Measurements from ENCODE around the gene USP36. TPM values are rescaled to one million over a fixed set of nuclear protein-coding genes. Genes with fewer than 3 reads are reported as not detected.
A peak's percentile ranks its signal among the peaks of the same experiment; 100 is the strongest.

Gene USP36
- total and polyA plus RNA-seq, 3 experiments from 2014 or later: 43.2 to 122 (median 118) TPM

DNA sequence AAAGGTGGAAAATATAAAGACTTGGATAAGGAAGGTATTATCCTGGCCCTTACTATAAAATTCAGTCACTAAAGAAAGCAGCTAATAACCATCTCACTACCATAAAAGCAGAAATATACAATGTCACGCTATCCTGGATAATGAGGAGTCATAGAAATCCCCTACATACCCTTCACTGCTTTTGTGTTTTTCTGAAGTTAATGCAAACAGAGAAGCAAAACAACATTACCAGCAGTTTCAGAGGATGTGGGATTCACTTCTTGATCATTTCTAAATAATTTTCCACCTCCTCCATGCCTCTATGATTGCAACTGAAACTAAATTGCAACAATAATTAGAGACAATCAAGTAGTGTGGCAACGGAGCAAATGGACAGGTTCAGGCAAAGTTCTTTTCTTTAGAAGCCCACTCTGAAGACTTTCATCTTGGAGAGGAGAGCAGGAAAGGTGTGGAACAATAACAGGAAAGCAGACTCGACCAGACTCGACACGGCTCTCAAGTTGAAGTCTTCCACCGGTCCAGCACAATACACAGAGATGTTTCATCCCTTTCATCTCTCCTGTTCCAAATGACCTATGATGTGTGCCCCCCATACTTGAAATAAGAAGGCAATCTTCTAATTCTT lies 68.7 kb downstream of the USP36 start:
- no peaks in the 10 kb centered on the region for H3K36me3 ChIP-seq (ENCODE audit: insufficient read depth, low read length)
- Mint-ChIP-seq H3K4me1 (peaks cover 47 to 60% (median 50%) of the 10 kb centered on the region in 3 donors), H3K4me3 (peak overlapping the region; percentile 73 to 91 (median 82)), H3K36me3 (peaks cover 0 to 27% (median 2%) of the 10 kb centered on the region in 3 donors), H3K27ac (peak overlapping the region; percentile 85 to 99 (median 96)), H3K9me3 (no peaks in the 10 kb centered on the region), H3K27me3 (no peaks in the 10 kb centered on the region)
- peaks cover 88% of the 10 kb centered on the region for H3K4me1 ChIP-seq (ENCODE audit: insufficient read depth, low read length)
- H3K9me3 ChIP-seq (ENCODE audit: low read length): no peaks in the 10 kb centered on the region
- peak in 1 of 5 donors; percentile 23 for DNase-seq
- ChIA-PET POLR2A (interaction anchor here (0.7 to 1.4 kb wide), 6 partner anchors 13 to 23 kb away, joined by 3 to 4 read pairs (median 3); no protein-coding TSS in a partner anchor), CTCF (interaction anchor here (1.3 to 4.1 kb wide), 2 partner anchors 8 to 24 kb away, joined by 3 to 16 read pairs; no protein-coding TSS in a partner anchor)
- no peaks in the 10 kb centered on the region for H3K27me3 ChIP-seq (ENCODE audit: insufficient read depth, low read length, poor library complexity, severe bottlenecking)
- H3K4me3 ChIP-seq (ENCODE audit: low read length): peak overlapping the region; percentile 52
- H3K27ac ChIP-seq (ENCODE audit: low read depth, low read length): peak overlapping the region; percentile 21

DNA sequence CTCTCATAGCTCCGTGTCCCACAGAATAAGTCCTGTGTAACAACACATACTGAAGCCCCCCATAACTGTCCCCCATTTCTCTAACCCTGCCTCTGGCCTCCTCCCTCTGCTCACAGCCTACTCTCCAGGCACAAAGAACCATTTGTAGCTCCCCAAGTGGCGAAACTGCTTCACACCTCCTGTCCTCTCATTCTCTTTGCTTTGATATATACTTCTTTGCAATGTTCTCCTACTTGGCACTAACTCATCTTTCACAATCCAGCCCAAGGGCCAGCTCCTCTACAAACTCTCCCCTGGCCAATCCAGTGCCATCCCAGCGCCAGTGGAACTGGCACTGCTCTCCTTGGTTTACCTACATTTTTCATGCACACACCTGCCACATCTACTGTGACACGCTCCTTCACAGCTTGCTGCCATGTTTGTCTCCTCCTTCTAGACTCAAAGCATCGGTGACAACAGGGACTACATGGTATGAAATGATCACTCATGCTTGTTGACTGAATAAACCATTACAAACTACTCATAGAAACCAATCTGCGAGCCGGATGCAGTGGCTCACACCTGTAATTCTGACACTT lies 71.3 kb downstream of the USP36 start:
- Histone ChIP-seq H3K27me3 (ENCODE audit: insufficient read depth, low read length, poor library complexity, severe bottlenecking) (no peaks in the 10 kb centered on the region), H3K4me3 (ENCODE audit: low read length) (peak overlapping the region; percentile 32), H3K27ac (ENCODE audit: low read depth, low read length) (no peak overlapping the region), H3K36me3 (ENCODE audit: insufficient read depth, low read length) (no peaks in the 10 kb centered on the region), H3K4me1 (ENCODE audit: insufficient read depth, low read length) (peaks cover 97% of the 10 kb centered on the region), H3K9me3 (ENCODE audit: low read length) (no peaks in the 10 kb centered on the region)
- ChIA-PET CTCF (interaction anchor here (0.5 to 4.1 kb wide), 9 partner anchors 8 to 324 kb away, joined by 3 to 16 read pairs (median 4); no protein-coding TSS in a partner anchor), POLR2A (interaction anchor here (0.6 to 1.4 kb wide), 6 partner anchors 10 to 66 kb away, joined by 3 to 5 read pairs (median 4); no protein-coding TSS in a partner anchor)
- Mint-ChIP-seq H3K27ac (no peak overlapping the region), H3K4me1 (peaks cover 36 to 40% (median 39%) of the 10 kb centered on the region in 3 donors), H3K27me3 (no peaks in the 10 kb centered on the region), H3K4me3 (no peak overlapping the region), H3K9me3 (no peaks in the 10 kb centered on the region), H3K36me3 (peaks cover 0 to 28% (median 5%) of the 10 kb centered on the region in 3 donors)
- no peak for DNase-seq

DNA sequence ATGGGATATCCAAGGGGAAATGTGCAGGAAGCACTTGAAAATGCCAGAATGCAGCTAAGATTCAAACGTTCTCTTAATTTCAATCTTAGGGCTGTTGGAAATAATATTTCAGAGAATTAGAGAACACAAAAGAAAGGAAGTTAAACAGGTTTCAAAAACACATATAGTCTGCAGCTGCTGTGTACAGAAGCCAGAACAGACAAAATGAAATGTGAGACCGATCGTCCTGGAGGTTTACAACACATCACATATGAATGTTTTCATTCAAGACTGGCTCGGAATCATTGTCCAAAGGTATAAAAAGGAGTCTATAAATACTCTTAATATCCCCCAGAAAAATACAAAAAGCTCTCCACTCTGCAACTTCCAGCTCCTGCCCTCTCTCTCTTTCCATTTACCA lies 72.8 kb downstream of the USP36 start:
- peak overlapping the region; percentile 8 for H3K4me3 ChIP-seq (ENCODE audit: low read length)
- no peaks in the 10 kb centered on the region for H3K9me3 Mint-ChIP-seq
- H3K27me3 ChIP-seq (ENCODE audit: insufficient read depth, low read length, poor library complexity, severe bottlenecking): no peaks in the 10 kb centered on the region
- DNase-seq: no peak
- no peak overlapping the region for H3K4me3 Mint-ChIP-seq
- ChIA-PET CTCF (interaction anchor here (1.5 to 1.6 kb wide), 2 partner anchors 8 to 21 kb away, joined by 3 to 5 read pairs; no protein-coding TSS in a partner anchor), POLR2A (interaction anchor here (1.0 to 1.1 kb wide), 2 partner anchors 9 to 19 kb away, joined by 3 to 4 read pairs; no protein-coding TSS in a partner anchor)
- peaks cover 97% of the 10 kb centered on the region for H3K4me1 ChIP-seq (ENCODE audit: insufficient read depth, low read length)
- H3K36me3 ChIP-seq (ENCODE audit: insufficient read depth, low read length): no peaks in the 10 kb centered on the region
- peaks cover 34 to 43% (median 39%) of the 10 kb centered on the region in 3 donors for H3K4me1 Mint-ChIP-seq
- H3K27ac Mint-ChIP-seq: no peak overlapping the region
- peaks cover 0 to 30% (median 7%) of the 10 kb centered on the region in 3 donors for H3K36me3 Mint-ChIP-seq
- H3K9me3 ChIP-seq (ENCODE audit: low read length): no peaks in the 10 kb centered on the region
- H3K27me3 Mint-ChIP-seq: no peaks in the 10 kb centered on the region
- H3K27ac ChIP-seq (ENCODE audit: low read depth, low read length): no peak overlapping the region

DNA sequence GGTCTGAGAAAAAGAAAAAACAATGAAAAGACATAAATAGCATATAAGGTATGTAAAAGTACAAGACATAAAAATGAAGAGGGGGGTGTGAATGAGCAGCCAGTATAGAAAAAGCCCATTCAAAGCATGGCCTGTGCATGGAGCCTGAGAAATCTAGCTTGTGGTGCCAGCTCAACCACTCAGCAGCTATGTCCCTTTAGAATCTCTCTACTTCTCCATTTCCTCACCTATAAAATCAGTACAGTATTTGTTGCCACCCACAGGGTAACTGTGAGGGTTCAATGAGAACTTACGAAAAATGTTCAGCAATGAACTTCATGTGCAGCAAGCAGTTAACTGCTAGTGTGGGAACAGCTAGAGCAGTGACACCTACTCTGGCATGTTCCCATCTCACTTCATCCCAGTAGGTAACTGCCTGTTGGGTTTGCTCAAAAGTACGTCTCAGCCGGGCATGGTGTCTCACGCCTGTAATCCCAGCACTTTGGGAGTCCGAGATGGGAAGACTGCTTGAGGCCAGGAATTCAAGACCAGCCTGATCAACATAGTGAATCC lies 73.8 kb downstream of the USP36 start:
- H3K4me3 ChIP-seq (ENCODE audit: low read length): peak overlapping the region; percentile 21
- no peaks in the 10 kb centered on the region for H3K36me3 ChIP-seq (ENCODE audit: insufficient read depth, low read length)
- H3K4me1 ChIP-seq (ENCODE audit: insufficient read depth, low read length): peaks cover 97% of the 10 kb centered on the region

DNA sequence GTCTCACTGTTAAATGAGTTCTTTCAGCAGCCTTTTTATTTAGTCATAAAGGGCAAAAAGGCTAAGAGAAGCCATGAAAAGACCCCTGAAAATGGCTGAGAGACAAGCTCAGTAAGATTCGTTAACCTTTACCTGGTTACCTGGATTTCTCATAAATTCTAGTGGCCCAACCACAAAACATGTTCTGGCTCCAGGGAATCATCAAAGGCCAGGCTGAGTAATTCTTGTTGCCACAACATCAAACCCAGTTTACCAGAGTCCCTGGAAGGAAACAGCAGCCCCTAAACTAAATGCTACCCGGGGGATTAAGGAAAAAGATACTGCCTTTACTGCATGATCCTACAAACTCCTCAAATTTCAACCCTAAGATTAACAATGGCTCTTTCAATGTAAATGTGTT lies 74.4 kb downstream of the USP36 start:
- H3K9me3 Mint-ChIP-seq: no peaks in the 10 kb centered on the region
- no peak overlapping the region for H3K27ac Mint-ChIP-seq
- DNase-seq: no peak
- peaks cover 0 to 27% (median 5%) of the 10 kb centered on the region in 3 donors for H3K36me3 Mint-ChIP-seq
- Histone ChIP-seq H3K27ac (ENCODE audit: low read depth, low read length) (no peak overlapping the region), H3K4me1 (ENCODE audit: insufficient read depth, low read length) (peaks cover 97% of the 10 kb centered on the region), H3K4me3 (ENCODE audit: low read length) (peak overlapping the region; percentile 21), H3K9me3 (ENCODE audit: low read length) (no peaks in the 10 kb centered on the region), H3K27me3 (ENCODE audit: insufficient read depth, low read length, poor library complexity, severe bottlenecking) (no peaks in the 10 kb centered on the region), H3K36me3 (ENCODE audit: insufficient read depth, low read length) (no peaks in the 10 kb centered on the region)
- no peak overlapping the region for H3K4me3 Mint-ChIP-seq
- H3K27me3 Mint-ChIP-seq: no peaks in the 10 kb centered on the region
- peaks cover 34 to 45% (median 40%) of the 10 kb centered on the region in 3 donors for H3K4me1 Mint-ChIP-seq
- ChIA-PET CTCF (interaction anchor here (1.5 to 1.7 kb wide), 3 partner anchors 10 to 24 kb away, joined by 3 to 5 read pairs (median 4); no protein-coding TSS in a partner anchor), POLR2A (interaction anchor here (0.6 to 1.3 kb wide), 2 partner anchors 14 to 19 kb away, joined by 5 to 6 read pairs; no protein-coding TSS in a partner anchor)

More for the DNA sequence above, 73.8 kb downstream of the USP36 start:
- no peak overlapping the region for H3K4me3 Mint-ChIP-seq
- DNase-seq: no peak
- H3K9me3 Mint-ChIP-seq: no peaks in the 10 kb centered on the region
- H3K9me3 ChIP-seq (ENCODE audit: low read length): no peaks in the 10 kb centered on the region
- H3K36me3 Mint-ChIP-seq: peaks cover 0 to 30% (median 7%) of the 10 kb centered on the region in 3 donors
- ChIA-PET CTCF (interaction anchor here (1.5 to 1.7 kb wide), 3 partner anchors 9 to 25 kb away, joined by 3 to 5 read pairs (median 4); no protein-coding TSS in a partner anchor), POLR2A (interaction anchor here (1.1 kb wide), 1 partner anchor 18 kb away, joined by 4 read pairs; no protein-coding TSS in a partner anchor)
- H3K4me1 Mint-ChIP-seq: peaks cover 34 to 43% (median 39%) of the 10 kb centered on the region in 3 donors
- H3K27ac ChIP-seq (ENCODE audit: low read depth, low read length): no peak overlapping the region
- H3K27me3 ChIP-seq (ENCODE audit: insufficient read depth, low read length, poor library complexity, severe bottlenecking): no peaks in the 10 kb centered on the region
- no peaks in the 10 kb centered on the region for H3K27me3 Mint-ChIP-seq
- no peak overlapping the region for H3K27ac Mint-ChIP-seq

GRCh38 chr17:78765821-78766220 lies 74.8 kb downstream of the USP36 start:
- Histone ChIP-seq H3K4me1 (ENCODE audit: insufficient read depth, low read length) (peaks cover 97% of the 10 kb centered on the region), H3K27me3 (ENCODE audit: insufficient read depth, low read length, poor library complexity, severe bottlenecking) (no peaks in the 10 kb centered on the region), H3K9me3 (ENCODE audit: low read length) (no peaks in the 10 kb centered on the region), H3K27ac (ENCODE audit: low read depth, low read length) (no peak overlapping the region), H3K4me3 (ENCODE audit: low read length) (peak overlapping the region; percentile 20), H3K36me3 (ENCODE audit: insufficient read depth, low read length) (no peaks in the 10 kb centered on the region)
- H3K9me3 Mint-ChIP-seq: no peaks in the 10 kb centered on the region
- POLR2A ChIA-PET: interaction anchor here (0.6 to 1.3 kb wide), 2 partner anchors 14 to 19 kb away, joined by 5 to 6 read pairs; no protein-coding TSS in a partner anchor
- peak overlapping the region in 3 of 8 donors; percentile 56 to 73 (median 67) for H3K27ac Mint-ChIP-seq
- no peaks in the 10 kb centered on the region for H3K27me3 Mint-ChIP-seq
- peak overlapping the region in 4 of 7 donors; percentile 11 to 64 (median 44) for H3K4me3 Mint-ChIP-seq
- DNase-seq: no peak
- CTCF ChIA-PET: interaction anchor here (1.7 kb wide), 1 partner anchor 24 kb away, joined by 4 read pairs; no protein-coding TSS in a partner anchor
- peaks cover 35 to 46% (median 42%) of the 10 kb centered on the region in 3 donors for H3K4me1 Mint-ChIP-seq
- H3K36me3 Mint-ChIP-seq: peaks cover 0 to 26% (median 5%) of the 10 kb centered on the region in 3 donors

DNA sequence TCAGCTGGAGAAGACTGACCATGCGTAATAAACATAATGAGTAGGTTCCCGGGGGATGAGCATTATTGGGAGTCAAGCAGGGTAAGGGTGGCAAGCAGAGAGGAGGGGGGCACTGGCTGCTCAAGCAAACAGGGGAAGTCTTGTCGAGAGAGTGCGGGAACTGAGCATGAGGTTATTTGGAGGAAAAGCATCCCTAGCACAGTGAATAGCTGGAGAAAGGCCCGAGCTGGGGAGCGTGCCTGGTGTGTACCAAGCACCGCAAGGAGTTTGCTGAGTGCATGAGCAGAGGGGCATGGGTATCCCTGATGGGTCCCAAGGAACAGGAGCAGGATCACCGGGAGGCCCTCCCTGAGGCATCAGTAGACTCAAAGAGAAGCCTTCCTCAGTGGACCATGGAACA lies 75.7 kb downstream of the USP36 start:
- Mint-ChIP-seq H3K36me3 (peaks cover 0 to 22% (median 5%) of the 10 kb centered on the region in 3 donors), H3K27ac (peak overlapping the region; percentile 23 to 96 (median 67)), H3K4me3 (peak overlapping the region; percentile 8 to 63 (median 53)), H3K4me1 (peaks cover 38 to 48% (median 43%) of the 10 kb centered on the region in 3 donors), H3K27me3 (no peaks in the 10 kb centered on the region), H3K9me3 (no peaks in the 10 kb centered on the region)
- ChIA-PET CTCF (interaction anchor here (0.9 to 1.7 kb wide), 3 partner anchors 10 to 54 kb away, joined by 3 to 6 read pairs (median 3); no protein-coding TSS in a partner anchor), POLR2A (interaction anchor here (0.6 kb wide), 1 partner anchor 40 kb away, joined by 6 read pairs; no protein-coding TSS in a partner anchor)
- no peak for DNase-seq
- peaks cover 96% of the 10 kb centered on the region for H3K4me1 ChIP-seq (ENCODE audit: insufficient read depth, low read length)
- H3K36me3 ChIP-seq (ENCODE audit: insufficient read depth, low read length): no peaks in the 10 kb centered on the region
- no peak overlapping the region for H3K27ac ChIP-seq (ENCODE audit: low read depth, low read length)
- no peak overlapping the region for H3K4me3 ChIP-seq (ENCODE audit: low read length)
- no peaks in the 10 kb centered on the region for H3K27me3 ChIP-seq (ENCODE audit: insufficient read depth, low read length, poor library complexity, severe bottlenecking)
- no peaks in the 10 kb centered on the region for H3K9me3 ChIP-seq (ENCODE audit: low read length)

Measured in CD8-positive, alpha-beta memory T cell (primary cell).